ENCODE results near the gene DISC1.

The DISC1 gene

DNA sequence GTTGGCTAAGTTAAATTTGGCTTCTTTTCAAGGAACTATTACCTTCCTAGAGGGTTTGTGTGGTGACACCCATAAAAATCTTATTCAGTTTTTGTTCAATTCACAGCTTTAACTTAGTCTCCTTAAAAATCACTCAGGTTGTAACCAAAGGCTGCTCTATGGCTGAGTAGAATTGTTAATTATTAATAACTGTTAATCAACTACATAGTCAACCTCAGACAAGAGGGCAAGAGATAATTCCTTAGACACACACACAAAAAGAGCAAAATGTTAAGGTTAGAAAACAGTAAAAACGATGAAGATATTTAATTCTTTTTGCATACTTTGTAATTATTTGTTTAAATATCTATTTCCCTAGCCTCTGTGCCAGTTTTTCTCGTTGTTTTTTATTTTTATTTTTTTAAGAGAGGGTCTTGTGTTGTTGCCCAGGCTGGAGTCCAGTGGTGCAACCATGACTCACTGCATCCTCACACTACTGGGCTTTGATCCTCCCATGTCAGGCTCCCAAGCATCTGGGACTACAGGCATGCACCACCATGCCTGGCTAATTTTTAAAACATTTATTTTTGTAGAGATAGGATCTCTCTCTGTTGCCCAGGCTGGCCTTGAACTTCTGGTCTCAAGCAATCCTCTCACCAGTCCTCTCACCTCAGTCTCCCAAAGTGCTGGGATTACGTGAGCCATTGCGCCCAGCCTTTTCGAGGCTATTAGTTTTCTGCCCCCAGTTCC is 215.2 kb downstream of the DISC1 start:
- no peak for DNase-seq (ENCODE audit: insufficient read length, low spot score)
- FAIRE-seq = no peak

DNA sequence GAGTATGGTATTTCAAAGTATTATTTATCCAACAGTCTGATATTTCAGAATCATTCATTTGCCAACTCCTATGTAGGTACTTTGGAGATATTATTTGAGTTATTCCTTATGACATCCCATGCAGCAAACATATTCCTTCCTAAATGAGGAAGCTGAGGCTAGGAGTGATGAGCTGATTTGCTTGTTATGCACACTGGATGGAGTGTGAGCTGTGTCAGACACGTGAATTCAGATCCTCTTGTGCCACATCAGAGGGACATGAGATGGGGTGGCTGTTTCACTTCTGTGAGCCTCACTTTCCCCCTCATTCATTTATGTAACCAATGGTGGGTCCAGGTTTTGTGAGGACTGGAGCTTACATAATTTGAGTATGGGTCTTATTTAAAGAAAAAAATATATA is 215.9 kb downstream of the DISC1 start:
- FAIRE-seq (no peak), DNase-seq (ENCODE audit: insufficient read length, low spot score) (no peak)

DNA sequence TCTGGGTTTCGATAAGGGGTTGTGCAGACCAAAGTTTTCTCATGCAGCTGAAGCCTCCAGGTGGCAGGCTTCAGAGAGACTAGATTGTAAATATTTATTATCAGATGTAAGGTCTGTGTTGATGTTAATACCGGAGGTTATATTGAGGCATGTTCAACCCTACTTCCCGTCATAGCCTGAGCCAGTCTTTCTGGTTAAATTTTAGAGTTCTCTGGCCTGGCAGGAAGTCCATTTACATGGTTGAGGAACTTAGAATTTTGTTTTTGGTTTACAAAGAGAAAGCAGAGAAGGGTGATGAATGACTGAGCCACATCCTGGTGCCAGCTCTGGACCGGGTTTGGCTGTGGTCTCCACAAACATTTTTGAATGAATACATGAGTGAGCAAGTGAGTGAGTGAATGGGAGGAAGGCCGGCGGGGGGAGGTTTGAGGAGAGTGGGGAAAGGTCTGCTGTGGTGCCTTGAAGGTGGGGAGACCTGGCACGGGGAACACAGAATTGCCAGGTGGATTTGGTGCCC is 218.5 kb downstream of the DISC1 start:
- no peak for DNase-seq (ENCODE audit: insufficient read length, low spot score)
- no peak for FAIRE-seq

- FAIRE-seq (no peak), DNase-seq (ENCODE audit: insufficient read length, low spot score) (no peak)
Observed at GRCh38 chr1:231847612-231848397, 221.2 kb downstream of the DISC1 start.

- FAIRE-seq (no peak), DNase-seq (ENCODE audit: insufficient read length, low spot score) (no peak)
Observed at GRCh38 chr1:231849981-231850380, 223.4 kb downstream of the DISC1 start.

- DNase-seq (ENCODE audit: insufficient read length, low spot score) (no peak), FAIRE-seq (no peak)
Observed at GRCh38 chr1:231850786-231851185, 224.2 kb downstream of the DISC1 start.

- no peak for DNase-seq (ENCODE audit: insufficient read length, low spot score)
- FAIRE-seq = no peak
Observed at GRCh38 chr1:231853588-231854207, 227.1 kb downstream of the DISC1 start.

GRCh38 chr1:231855361-231855760 is 228.8 kb downstream of the DISC1 start:
- no peak for DNase-seq (ENCODE audit: insufficient read length, low spot score)
- FAIRE-seq = no peak

DNA sequence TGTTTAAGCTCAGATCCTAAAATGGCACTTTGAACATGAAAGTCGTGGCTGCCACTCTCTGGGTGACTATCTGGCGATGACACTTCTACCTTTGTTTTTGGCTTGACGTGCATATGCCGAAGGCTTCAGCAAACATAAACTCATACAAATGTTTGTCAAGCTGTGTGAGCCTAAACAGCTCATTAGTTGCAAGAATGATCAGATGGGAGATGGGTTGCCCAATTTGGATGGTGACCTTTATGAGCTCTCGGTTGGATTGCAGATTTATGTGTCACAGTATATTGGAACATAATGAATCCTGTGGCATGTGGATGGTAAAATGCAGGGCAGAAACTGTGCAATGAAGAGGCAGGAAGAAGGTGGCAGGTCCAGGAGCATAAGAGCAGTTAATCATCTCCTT is 229.3 kb downstream of the DISC1 start:
- FAIRE-seq (no peak), DNase-seq (ENCODE audit: insufficient read length, low spot score) (no peak)

DNA sequence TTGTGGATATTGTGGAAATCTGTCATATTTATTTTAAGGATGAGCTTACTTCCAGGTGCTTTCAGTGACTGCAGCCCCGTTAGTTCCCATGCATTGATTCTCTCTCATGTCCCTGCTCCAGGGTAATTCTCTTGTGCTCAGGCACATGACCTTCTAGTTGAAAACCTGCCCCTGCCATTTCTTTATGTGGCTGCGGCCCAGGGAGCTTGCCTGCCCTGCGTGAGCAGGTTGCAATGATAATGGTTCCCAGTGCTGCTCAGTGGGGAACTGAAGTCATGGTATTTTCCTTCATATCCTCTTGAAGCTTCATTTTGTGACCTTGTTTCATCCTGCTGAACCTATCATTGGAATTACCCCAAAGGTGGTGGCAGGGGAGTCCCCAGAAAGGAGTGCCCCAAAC is 229.8 kb downstream of the DISC1 start:
- FAIRE-seq = no peak

GRCh38 chr1:231856894-231857293 is 230.3 kb downstream of the DISC1 start:
- DNase-seq (ENCODE audit: insufficient read length, low spot score) (no peak), FAIRE-seq (no peak)

More for the DNA sequence above, 229.8 kb downstream of the DISC1 start:
- no peak for DNase-seq (ENCODE audit: insufficient read length, low spot score)

DNA sequence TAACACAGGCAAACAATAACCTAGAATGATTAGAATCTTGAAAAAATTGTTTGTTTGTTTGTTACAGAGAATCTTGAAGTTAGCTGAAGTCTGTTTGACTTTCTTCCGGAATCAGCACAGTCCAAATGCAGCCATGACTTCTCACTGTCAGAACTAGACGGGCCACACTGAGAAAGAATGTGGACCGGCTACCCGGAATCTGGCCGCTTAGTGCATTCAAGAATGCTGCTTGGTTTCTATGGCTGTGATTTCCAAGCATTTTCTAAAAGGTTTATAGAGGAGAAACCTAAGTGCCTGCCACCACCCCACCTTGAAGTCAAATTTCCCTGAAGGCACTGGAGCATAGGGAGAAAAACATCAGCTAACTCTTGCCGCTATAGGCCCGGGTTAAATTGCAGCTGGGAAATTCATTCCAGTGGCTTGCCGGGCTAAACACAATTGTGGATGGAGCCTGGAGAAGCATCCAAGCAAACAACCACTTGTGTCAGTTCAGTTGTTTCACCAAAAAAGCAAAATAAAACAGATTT is 231.1 kb downstream of the DISC1 start:
- no peak for FAIRE-seq
- DNase-seq (ENCODE audit: insufficient read length, low spot score) = no peak

DNA sequence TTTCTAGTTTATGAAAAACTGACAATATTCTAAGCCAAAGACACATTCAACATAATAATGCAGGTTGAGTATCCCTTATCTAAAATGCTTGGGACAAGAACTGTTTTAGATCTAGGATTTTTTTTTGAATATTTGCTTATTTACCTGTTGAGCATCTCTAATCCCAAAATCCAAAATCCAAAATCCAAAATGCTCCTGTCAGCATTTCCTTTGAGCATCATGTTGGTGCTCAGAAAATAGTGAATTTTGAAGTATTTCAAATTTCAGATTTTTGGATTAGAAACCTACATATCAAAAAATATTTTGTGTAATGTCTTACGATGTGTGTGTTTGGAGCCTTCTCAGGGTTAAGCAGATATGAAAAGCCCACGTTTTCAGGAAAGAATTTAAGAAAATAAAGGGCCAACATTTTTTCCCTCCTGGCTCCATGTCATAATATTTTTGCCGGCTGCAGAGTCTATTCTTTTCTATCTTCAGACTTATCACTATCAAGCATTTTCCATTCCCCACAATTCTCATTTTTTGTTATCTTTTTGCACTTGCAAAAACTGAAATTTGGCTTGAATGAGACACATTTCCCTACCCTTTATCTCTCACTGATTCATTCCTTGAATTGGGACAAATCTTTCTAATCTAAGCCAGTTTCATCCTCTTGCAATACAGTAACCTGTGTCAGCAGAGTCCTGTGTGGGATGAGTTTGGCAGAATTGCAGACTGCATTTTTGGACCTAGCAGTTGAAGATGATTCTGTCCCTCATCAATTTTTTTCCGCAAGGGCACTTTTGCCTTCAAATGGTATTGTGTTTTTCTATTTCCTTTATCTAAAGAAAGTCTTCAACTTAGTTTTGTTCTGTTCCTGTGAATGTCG is 233.9 kb downstream of the DISC1 start:
- FAIRE-seq = no peak
- no peak for DNase-seq (ENCODE audit: insufficient read length, low spot score)

- DNase-seq (ENCODE audit: insufficient read length, low spot score) (no peak), FAIRE-seq (no peak)
Observed at GRCh38 chr1:231861541-231862481, 235.2 kb downstream of the DISC1 start.

- FAIRE-seq = no peak
Observed at GRCh38 chr1:231862611-231863010, 236.0 kb downstream of the DISC1 start.

GRCh38 chr1:231865331-231865730 is 238.7 kb downstream of the DISC1 start:
- FAIRE-seq (no peak), DNase-seq (ENCODE audit: insufficient read length, low spot score) (no peak)

More at GRCh38 chr1:231862611-231863010, 236.0 kb downstream of the DISC1 start:
- no peak for DNase-seq (ENCODE audit: insufficient read length, low spot score)

GRCh38 chr1:231866392-231867331 is 240.1 kb downstream of the DISC1 start:
- peak; percentile 82 for FAIRE-seq
- peak; percentile 22 for DNase-seq (ENCODE audit: insufficient read length, low spot score)

DNA sequence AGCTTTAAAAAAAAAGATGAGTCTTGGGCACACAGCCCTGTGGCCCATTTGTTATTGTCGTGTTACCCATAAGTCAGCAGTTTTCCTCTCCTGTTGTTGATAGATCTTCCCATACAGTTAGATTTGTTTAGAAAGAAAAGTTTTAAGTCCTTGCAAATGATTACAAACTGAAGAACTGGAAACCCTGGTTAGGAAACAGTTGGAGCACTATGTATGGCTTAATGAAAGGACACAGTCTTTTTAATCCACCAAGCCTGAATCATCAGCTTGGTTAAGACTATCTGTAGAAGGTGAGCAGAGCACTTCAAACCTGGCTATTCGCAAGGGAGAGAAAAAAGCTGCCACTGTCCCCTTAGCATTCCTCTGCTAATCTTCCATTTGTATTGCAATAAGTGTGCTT is 241.0 kb downstream of the DISC1 start:
- DNase-seq (ENCODE audit: insufficient read length, low spot score) (no peak), FAIRE-seq (no peak)
